ENCODE data around the gene LONRF3.

The LONRF3 gene

DNA sequence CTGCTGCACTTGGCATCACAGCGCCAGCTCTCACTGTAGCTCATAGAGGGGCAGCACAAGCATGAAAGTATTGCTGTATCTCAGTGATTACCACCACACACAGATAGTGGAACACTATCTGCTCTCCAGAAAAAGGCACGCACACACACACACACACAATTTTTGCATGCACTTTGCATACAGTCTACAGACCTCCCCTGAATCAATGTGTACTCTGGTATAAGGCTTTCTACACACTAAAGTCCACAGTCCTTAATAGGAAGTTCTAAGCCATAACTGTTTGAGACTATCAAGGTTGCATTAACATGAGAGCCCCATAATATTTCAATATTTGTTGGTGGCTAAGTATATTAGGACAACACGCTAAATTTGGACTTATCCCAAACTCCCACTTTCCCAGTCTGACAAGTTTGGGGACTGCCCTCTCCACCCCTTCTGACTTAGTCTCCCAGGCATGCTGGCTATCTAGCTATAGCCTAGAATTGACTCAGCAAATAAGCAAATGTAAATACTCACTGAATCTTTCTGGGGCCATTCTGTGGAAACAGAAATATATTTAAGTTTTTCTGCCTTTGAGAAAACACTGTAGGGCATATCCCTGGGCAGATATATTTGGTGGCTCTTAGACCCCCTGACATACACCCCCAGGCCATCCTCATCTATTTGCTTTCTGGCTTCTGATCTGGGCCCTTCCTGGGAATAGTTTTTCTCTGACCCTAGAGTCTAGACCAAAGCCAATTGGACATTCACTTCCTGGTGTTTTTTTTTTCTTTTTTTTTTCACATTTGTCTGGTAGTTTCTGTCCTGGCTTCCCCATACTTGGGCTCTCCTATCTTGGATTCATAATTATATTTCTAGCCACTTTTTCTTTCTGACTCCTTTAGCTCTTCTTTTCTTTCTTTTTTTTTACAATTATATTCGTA is 62.0 kb downstream of the LONRF3 start:
- no peak overlapping the region for H3K4me3 ChIP-seq (ENCODE audit: low read length)
- DNase-seq (ENCODE audit: low read depth) = peak; percentile 14
- TF ChIP-seq, protein P1, sequence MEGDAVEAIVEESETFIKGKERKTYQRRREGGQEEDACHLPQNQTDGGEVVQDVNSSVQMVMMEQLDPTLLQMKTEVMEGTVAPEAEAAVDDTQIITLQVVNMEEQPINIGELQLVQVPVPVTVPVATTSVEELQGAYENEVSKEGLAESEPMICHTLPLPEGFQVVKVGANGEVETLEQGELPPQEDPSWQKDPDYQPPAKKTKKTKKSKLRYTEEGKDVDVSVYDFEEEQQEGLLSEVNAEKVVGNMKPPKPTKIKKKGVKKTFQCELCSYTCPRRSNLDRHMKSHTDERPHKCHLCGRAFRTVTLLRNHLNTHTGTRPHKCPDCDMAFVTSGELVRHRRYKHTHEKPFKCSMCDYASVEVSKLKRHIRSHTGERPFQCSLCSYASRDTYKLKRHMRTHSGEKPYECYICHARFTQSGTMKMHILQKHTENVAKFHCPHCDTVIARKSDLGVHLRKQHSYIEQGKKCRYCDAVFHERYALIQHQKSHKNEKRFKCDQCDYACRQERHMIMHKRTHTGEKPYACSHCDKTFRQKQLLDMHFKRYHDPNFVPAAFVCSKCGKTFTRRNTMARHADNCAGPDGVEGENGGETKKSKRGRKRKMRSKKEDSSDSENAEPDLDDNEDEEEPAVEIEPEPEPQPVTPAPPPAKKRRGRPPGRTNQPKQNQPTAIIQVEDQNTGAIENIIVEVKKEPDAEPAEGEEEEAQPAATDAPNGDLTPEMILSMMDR (IDR thresholded peaks at IDR 0.05; ENCODE audit: insufficient read depth, low read depth, low read length, missing control alignments) = no peak

DNA sequence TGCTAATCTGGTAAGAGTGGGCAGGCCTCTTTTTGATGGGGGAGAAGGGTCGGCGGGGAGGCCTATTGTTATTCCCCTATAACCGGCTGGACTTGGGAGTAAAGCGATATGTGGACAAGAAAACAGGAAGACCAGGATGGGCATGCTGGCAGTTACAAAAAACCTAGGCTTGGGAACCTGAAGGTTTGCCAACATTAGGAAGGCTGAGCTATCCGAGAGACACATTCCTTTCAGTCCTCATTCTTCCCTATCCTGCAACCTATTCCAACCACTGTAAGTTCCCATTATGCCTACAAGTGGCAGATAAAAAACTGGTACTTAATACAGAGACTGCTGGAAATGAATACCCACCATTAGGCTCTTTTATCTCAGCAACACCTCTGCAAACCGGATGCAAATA is 66.0 kb downstream of the LONRF3 start:
- no peak overlapping the region for H3K4me3 ChIP-seq (ENCODE audit: low read length)
- DNase-seq (ENCODE audit: low read depth) = no peak
- TF ChIP-seq, protein P1 (IDR thresholded peaks at IDR 0.05; ENCODE audit: insufficient read depth, low read depth, low read length, missing control alignments) = no peak

DNA sequence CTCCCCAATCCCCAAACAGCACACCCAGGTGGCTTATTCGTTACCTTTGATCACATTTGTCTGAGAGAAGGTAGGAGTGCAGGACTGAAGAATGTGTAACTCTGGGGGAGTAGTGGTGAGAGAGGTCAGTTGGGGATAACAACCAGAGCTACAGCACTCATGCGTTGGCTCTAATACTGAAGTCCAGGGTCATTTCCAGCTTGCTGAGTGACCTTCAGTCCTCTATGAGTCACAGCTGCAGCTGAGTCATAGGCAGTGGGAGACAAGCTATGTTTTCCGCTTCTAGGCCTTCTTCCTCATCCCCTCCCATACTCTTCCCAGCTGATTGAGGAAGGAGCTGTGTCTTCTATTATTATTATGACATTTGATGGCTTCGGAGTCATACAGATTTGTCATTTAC is 66.8 kb downstream of the LONRF3 start:
- TF ChIP-seq, protein P1 (IDR thresholded peaks at IDR 0.05; ENCODE audit: insufficient read depth, low read depth, low read length, missing control alignments) = no peak
- H3K4me3 ChIP-seq (ENCODE audit: low read length) = no peak overlapping the region
- peak; percentile 33 for DNase-seq (ENCODE audit: low read depth)

DNA sequence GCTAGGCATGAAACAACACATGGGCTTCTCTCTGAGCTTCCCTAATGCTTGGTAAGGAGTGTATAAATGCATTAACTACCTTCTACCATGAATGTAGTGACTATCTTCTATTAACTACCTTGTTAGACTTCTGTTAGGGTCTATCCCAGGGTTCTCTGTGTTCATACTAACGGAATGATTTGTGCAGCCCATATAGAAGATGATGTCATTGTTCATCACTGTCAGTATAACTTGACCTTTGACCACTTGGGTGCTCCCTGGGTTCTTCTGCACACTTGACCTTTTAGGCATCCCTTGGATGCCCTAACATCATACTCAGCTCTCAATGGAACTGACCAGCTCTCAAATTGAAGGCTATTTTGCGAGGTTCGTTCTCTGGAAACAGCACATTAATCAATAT is 67.6 kb downstream of the LONRF3 start:
- TF ChIP-seq, protein P1 (IDR thresholded peaks at IDR 0.05; ENCODE audit: insufficient read depth, low read depth, low read length, missing control alignments) = no peak
- no peak for DNase-seq (ENCODE audit: low read depth)
- no peak overlapping the region for H3K4me3 ChIP-seq (ENCODE audit: low read length)

DNA sequence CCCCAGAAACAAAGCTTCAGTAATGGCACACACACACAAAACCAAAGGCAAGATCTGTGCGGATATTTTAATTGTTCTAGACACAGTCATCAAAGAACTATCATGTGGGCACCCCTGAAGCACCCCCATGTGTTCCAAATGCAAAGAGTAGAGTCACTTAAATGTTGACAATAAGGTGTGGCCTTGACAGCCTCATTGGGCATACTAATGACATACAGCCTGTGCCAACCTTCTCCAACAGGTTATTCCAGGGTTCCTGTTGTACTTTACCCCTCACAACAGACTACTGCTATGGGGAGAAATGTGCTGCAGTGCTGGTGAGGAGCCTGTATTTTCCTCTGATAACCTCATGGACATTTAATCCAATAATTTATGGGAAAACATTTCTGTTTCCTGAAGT is 68.6 kb downstream of the LONRF3 start:
- H3K4me3 ChIP-seq (ENCODE audit: low read length) = no peak overlapping the region
- TF ChIP-seq, protein P1 (IDR thresholded peaks at IDR 0.05; ENCODE audit: insufficient read depth, low read depth, low read length, missing control alignments) = no peak
- no peak for DNase-seq (ENCODE audit: low read depth)

DNA sequence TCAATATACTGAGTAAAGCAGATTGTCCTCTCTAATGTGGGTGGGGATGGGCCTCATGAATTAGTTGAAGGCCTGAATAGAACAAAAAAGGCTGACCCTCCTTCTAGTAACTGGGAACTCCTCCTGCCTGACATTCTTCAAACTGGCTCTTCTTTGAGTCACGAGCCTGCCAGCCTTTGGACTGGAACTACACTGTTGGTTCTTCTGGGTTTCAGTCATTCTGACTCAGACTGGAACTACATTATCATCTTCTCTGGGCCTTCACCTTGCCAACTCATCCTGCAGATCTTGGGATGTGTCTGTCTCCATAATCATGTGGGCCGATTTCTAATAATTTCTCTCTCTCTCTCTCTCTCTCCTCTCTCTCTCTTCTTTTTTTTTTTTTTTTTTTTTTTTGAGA is 71.5 kb downstream of the LONRF3 start:
- no peak overlapping the region for H3K4me3 ChIP-seq (ENCODE audit: low read length)
- peak; percentile 11 for DNase-seq (ENCODE audit: low read depth)
- TF ChIP-seq, protein P1 (IDR thresholded peaks at IDR 0.05; ENCODE audit: insufficient read depth, low read depth, low read length, missing control alignments) = no peak

DNA sequence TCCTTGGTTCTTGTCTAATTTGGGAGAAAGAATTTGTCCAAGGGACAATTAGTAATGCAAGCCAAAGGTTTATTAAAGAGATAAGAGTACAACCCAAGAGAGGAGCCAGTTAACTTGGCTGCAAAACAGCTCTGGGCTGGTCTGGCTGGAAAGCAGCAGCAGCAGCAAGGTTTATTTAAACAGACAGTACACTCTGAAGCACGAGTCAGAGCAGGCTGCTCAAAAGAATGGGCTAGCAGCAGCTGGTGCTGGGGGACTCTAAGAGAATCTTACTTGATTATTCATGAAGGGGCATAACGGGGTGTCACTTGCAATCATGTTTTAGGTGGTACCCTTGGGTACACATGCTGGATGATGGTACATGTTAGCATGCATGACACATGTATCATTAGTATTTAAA is 81.3 kb downstream of the LONRF3 start:
- DNase-seq (ENCODE audit: low read depth) = no peak

More for the DNA sequence above, 81.3 kb downstream of the LONRF3 start:
- H3K4me3 ChIP-seq (ENCODE audit: low read length) = no peak overlapping the region
- TF ChIP-seq, protein P1 (IDR thresholded peaks at IDR 0.05; ENCODE audit: insufficient read depth, low read depth, low read length, missing control alignments) = no peak

Data from epithelial cell of esophagus (primary cell).